HEK293T (cell line): ENCODE measurements around the gene AMPD3.

Experiments used
- CTCF ChIA-PET: fragments of 350-600 bp; formaldehyde crosslinking; extraction: SDS; loops from one replicate; lab custom pipeline; 2021; ENCODE audit warnings: antibody characterized with exemption, inconsistent platforms; lab: Yijun Ruan, JAX
- POLR2A ChIA-PET: fragments of 350-600 bp; formaldehyde crosslinking; extraction: SDS; loops from one replicate; lab custom pipeline; 2020; ENCODE audit warnings: antibody characterized with exemption, inconsistent platforms; lab: Yijun Ruan, JAX
- DNase-seq: peaks from one replicate; pipeline ENCODE4 v3.0.0; 2012; ENCODE audit warnings: mixed read lengths; ENCODE audit errors: extremely low spot score
- ARNT ChIP-seq: fragments of 450-650 bp; IDR thresholded peaks from 2 replicates; pipeline ENCODE4 v1.6.1; 2017; ENCODE audit warnings: mild to moderate bottlenecking
- BHLHE40 ChIP-seq: fragments of 450-650 bp; IDR thresholded peaks from 2 replicates; pipeline ENCODE4 v1.6.1; 2016; ENCODE audit warnings: mild to moderate bottlenecking, moderate library complexity, borderline replicate concordance
- CTBP1 ChIP-seq: fragments of 450-650 bp; IDR thresholded peaks from 2 replicates; pipeline ENCODE4 v1.6.1; 2016; ENCODE audit warnings: borderline replicate concordance
- ELF4 ChIP-seq: fragments of 450-650 bp; IDR thresholded peaks from 2 replicates; pipeline ENCODE4 v1.6.1; 2017; ENCODE audit warnings: antibody characterized with exemption
- FOXA1 ChIP-seq: fragments of 450-650 bp; IDR thresholded peaks from 2 replicates; pipeline ENCODE4 v1.6.1; 2016; ENCODE audit warnings: mild to moderate bottlenecking
- FOXK2 ChIP-seq: fragments of 450-650 bp; IDR thresholded peaks from 2 replicates; pipeline ENCODE4 v1.6.1; 2016; ENCODE audit warnings: mild to moderate bottlenecking
- FOXM1 ChIP-seq: fragments of 450-650 bp; IDR thresholded peaks from 2 replicates; pipeline ENCODE4 v1.6.1; 2017; ENCODE audit warnings: mild to moderate bottlenecking, borderline replicate concordance
- HDGF ChIP-seq: fragments of 450-650 bp; IDR thresholded peaks from 2 replicates; pipeline ENCODE4 v1.6.1; 2017; ENCODE audit warnings: antibody characterized with exemption, borderline replicate concordance
- L3MBTL2 ChIP-seq: fragments of 450-650 bp; conservative IDR thresholded peaks from 2 replicates; pipeline ENCODE4 v1.6.1; 2016; ENCODE audit warnings: mild to moderate bottlenecking
- LEF1 ChIP-seq: fragments of 450-650 bp; IDR thresholded peaks from 2 replicates; pipeline ENCODE4 v1.6.1; 2017; ENCODE audit warnings: mild to moderate bottlenecking, borderline replicate concordance
- NFRKB ChIP-seq: fragments of 450-650 bp; IDR thresholded peaks from 2 replicates; pipeline ENCODE4 v1.6.1; 2016; ENCODE audit warnings: mild to moderate bottlenecking, moderate library complexity
- PKNOX1 ChIP-seq: fragments of 450-650 bp; IDR thresholded peaks from 2 replicates; pipeline ENCODE4 v1.6.1; 2016
- SP1 ChIP-seq: fragments of 450-650 bp; IDR thresholded peaks from 2 replicates; pipeline ENCODE4 v1.6.1; 2017
- SUZ12 ChIP-seq: fragments of 450-650 bp; IDR thresholded peaks from 2 replicates; pipeline ENCODE4 v1.6.1; 2016; ENCODE audit warnings: mild to moderate bottlenecking
- TARDBP ChIP-seq: fragments of 450-650 bp; IDR thresholded peaks from 2 replicates; pipeline ENCODE4 v1.6.1; 2016
- ZNF384 ChIP-seq: fragments of 450-650 bp; IDR thresholded peaks from 2 replicates; pipeline ENCODE4 v1.6.1; 2016

Gene AMPD3

GRCh38 chr11:10451426-10452116, 3.5 kb upstream of the AMPD3 start:
- ChIA-PET POLR2A (no interaction called here), CTCF (interaction anchor here (0.7 kb wide), 1 partner anchor 89 kb away, joined by 4 read pairs; the partner anchor contains the start of gene RNF141)
- TF ChIP-seq ARNT (no peak), NFRKB (no peak), TARDBP (no peak), ELF4 (no peak), SUZ12 (no peak), FOXK2 (no peak), FOXA1 (no peak), BHLHE40 (no peak), L3MBTL2 (no peak)
- DNase-seq: no peak

- POLR2A ChIA-PET: no interaction called here
- CTCF ChIA-PET: no interaction called here
- no peak for DNase-seq
- TF ChIP-seq PKNOX1 (no peak), LEF1 (no peak), HDGF (no peak), ARNT (no peak), NFRKB (no peak), SP1 (no peak), L3MBTL2 (no peak), TARDBP (no peak), FOXA1 (no peak)
Measured at GRCh38 chr11:10452211-10452767, 2.8 kb upstream of the AMPD3 start.

GRCh38 chr11:10453261-10453660, 1.8 kb upstream of the AMPD3 start:
- CTCF ChIA-PET: no interaction called here
- POLR2A ChIA-PET: no interaction called here
- no peak for TF ChIP-seq PKNOX1
- no peak for TF ChIP-seq LEF1
- TF ChIP-seq HDGF: no peak
- no peak for TF ChIP-seq NFRKB
- TF ChIP-seq FOXA1: no peak
- no peak for TF ChIP-seq CTBP1
- no peak for TF ChIP-seq BHLHE40
- TF ChIP-seq SUZ12: no peak
- TF ChIP-seq SP1: no peak
- TF ChIP-seq ZNF384: no peak
- no peak for TF ChIP-seq FOXM1
- no peak for TF ChIP-seq ARNT
- no peak for TF ChIP-seq L3MBTL2
- no peak for TF ChIP-seq FOXK2
- no peak for TF ChIP-seq TARDBP
- no peak for TF ChIP-seq ELF4
- DNase-seq: no peak

GRCh38 chr11:10455637-10456487, 798 bp downstream of the AMPD3 start:
- TF ChIP-seq FOXA1: no peak
- no peak for TF ChIP-seq SP1
- TF ChIP-seq HDGF: no peak
- TF ChIP-seq TARDBP: no peak
- no peak for TF ChIP-seq CTBP1
- no peak for TF ChIP-seq FOXK2
- TF ChIP-seq L3MBTL2: no peak
- TF ChIP-seq NFRKB: no peak
- no peak for TF ChIP-seq ARNT
- TF ChIP-seq ZNF384: no peak
- no peak for TF ChIP-seq LEF1
- TF ChIP-seq FOXM1: no peak
- no peak for TF ChIP-seq SUZ12
- TF ChIP-seq ELF4: no peak
- no peak for TF ChIP-seq BHLHE40
- no peak for TF ChIP-seq PKNOX1
- peak; percentile 30 for DNase-seq
- ChIA-PET CTCF (interaction anchor here (1.1 to 2.2 kb wide), 2 partner anchors 37 to 314 kb away, joined by 3 to 6 read pairs; no protein-coding TSS in a partner anchor), POLR2A (interaction anchor here (1.8 kb wide), 1 partner anchor 85 kb away, joined by 7 read pairs; the partner anchor contains the start of gene RNF141)

- no peak for DNase-seq
- POLR2A ChIA-PET: no interaction called here
- TF ChIP-seq FOXA1 (no peak), ARNT (no peak), ELF4 (no peak), SP1 (no peak), LEF1 (no peak)
- CTCF ChIA-PET: no interaction called here
Measured at GRCh38 chr11:10456519-10456918, 1.5 kb downstream of the AMPD3 start.

GRCh38 chr11:10457901-10458300, 2.8 kb downstream of the AMPD3 start:
- TF ChIP-seq FOXA1 (no peak), ELF4 (no peak)
- CTCF ChIA-PET: no interaction called here
- no peak for DNase-seq
- POLR2A ChIA-PET: no interaction called here
